GM12892 (cell line): ENCODE results near the gene ARL16.

ENCODE experiments used
- DNase-seq: peaks from one replicate; pipeline ENCODE4 v3.0.0; 2011; ENCODE audit not compliant: insufficient read length
- FAIRE-seq: peaks from 2 replicates; lab custom pipeline; 2011; peaks lifted over from hg19 to GRCh38; lab: Jason Lieb, UNC
- POLR2A ChIP-seq: IDR thresholded peaks from 2 replicates; pipeline ENCODE4 v1.6.1; 2011; ENCODE audit warnings: low read depth, low read length, control low read depth
- POLR2AphosphoS5 ChIP-seq: IDR thresholded peaks from 2 replicates; pipeline ENCODE4 v1.6.1; 2011; ENCODE audit warnings: low read depth, low read length, control low read depth
- TAF1 ChIP-seq: IDR thresholded peaks from 2 replicates; pipeline ENCODE4 v1.6.1; 2011; ENCODE audit warnings: low read depth, mild to moderate bottlenecking, control low read depth, low read length, borderline replicate concordance

Gene ARL16

DNA sequence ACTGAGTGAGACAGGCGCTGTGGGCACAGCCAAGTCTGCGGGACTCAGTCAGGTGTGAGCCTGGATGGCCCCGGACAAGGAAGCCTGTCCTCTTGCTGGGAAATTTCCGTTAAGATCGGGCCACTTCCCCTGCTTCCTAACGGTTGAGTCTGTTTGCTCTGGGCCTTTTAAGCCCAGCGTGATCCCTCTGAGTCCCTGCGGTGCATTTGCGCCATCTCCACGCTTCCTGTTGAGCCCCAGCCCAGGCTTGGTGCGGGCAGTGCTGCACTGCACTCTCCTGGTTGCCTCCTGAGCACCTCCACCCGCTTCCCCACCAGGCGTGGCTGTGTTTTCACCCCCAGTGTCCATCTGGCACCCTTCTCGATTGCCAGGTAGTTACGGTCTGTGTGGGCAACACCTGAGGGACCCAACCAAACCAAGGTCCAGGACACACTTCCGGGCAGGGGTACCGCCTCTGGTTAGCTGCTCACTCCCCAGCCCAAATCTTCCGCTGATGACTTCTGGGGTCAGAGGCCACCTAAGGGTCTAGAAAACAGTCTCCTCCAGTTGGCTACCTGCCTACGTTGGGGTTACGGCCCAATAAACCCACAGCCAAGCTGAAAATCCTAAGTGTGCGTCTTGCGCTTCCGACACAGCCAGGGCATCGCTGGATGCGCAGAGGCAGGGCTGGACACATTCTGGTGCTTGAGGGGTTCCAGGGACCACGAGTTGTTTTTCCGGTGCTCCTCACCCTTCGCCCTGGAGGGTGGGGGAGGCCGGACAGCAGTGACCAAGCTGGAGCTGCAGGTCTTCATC, 27.1 kb upstream of the ARL16 start:
- DNase-seq = no peak
- TF ChIP-seq TAF1 = no peak
- TF ChIP-seq POLR2AphosphoS5 = peak; percentile 33; the same call in 1 of the 2 replicates
- FAIRE-seq = peak; percentile 70

DNA sequence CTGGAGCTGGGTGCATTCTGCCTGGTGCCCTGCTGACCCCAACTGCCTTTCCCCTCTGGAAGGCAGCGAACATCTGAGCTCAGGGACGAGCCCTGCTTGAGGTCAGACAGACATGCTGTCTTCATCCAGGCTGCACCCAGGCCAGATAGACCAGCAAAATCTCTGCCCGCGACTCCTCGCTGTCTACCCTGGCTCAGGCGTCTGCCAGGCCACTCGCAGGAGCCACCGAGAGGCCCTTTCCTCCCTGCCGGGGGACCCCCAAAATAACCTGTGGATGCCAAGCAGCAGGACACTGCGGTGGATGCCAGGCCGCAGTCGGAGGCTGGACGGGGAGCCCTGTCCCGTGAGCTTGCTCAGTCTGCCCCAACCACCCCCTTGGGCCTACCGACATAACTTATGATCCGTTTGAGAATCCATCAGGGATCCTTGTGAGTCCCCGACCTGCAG, 25.2 kb upstream of the ARL16 start:
- FAIRE-seq = no peak
- no peak; the same call in 1 of the 2 replicates for TF ChIP-seq POLR2A
- no peak for TF ChIP-seq TAF1
- TF ChIP-seq POLR2AphosphoS5 = peak; percentile 49; the same call in 1 of the 2 replicates
- no peak for DNase-seq

DNA sequence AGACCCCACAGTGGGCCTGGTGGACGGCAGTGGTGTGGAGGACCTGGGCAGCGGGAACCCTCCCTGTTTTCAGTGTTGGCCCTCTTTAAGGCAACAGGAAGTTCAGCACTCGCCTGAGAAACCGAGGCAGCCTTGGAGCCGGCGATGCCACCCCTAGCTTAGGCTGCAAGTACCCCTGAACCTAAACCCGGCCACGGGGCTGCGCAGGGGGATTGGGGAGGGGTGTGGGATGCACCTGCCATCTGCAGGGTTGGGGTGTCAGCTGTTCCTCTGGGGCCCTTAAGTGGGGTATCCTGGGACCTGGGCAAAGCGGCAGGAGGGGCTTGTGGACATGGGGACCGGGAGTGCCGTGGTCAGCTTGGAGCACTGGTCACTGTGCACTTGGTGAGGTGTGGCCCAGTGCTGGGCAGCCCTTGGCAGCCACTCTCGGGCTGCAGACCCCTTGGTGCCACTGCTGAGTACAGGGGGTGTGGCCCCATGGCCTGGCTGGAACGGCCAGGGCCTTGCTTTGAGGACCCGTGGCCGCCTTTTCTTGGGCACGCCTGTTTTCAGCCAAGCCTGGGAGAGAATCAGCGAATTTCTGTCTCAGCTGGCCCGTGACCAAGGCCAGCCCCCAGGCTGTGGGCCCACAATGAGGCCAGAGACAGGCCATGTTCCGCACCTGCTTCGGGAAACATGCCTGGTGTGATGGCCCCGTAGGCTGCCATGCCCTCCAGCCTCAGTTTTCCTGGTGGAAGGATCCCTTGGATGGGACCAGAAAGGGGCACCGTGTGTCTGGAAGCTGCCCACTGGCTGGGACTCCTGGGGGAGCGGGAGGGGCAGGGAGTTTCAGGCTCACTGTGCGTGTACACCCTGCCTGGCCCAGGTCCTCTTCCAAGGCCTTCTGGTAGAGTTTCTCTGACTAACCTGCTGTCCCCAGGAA, 24.4 kb upstream of the ARL16 start:
- FAIRE-seq (no peak), DNase-seq (no peak)
- TF ChIP-seq TAF1 (no peak), POLR2AphosphoS5 (peak; percentile 75; the same call in 1 of the 2 replicates), POLR2A (peak; percentile 26; the same call in 1 of the 2 replicates)

DNA sequence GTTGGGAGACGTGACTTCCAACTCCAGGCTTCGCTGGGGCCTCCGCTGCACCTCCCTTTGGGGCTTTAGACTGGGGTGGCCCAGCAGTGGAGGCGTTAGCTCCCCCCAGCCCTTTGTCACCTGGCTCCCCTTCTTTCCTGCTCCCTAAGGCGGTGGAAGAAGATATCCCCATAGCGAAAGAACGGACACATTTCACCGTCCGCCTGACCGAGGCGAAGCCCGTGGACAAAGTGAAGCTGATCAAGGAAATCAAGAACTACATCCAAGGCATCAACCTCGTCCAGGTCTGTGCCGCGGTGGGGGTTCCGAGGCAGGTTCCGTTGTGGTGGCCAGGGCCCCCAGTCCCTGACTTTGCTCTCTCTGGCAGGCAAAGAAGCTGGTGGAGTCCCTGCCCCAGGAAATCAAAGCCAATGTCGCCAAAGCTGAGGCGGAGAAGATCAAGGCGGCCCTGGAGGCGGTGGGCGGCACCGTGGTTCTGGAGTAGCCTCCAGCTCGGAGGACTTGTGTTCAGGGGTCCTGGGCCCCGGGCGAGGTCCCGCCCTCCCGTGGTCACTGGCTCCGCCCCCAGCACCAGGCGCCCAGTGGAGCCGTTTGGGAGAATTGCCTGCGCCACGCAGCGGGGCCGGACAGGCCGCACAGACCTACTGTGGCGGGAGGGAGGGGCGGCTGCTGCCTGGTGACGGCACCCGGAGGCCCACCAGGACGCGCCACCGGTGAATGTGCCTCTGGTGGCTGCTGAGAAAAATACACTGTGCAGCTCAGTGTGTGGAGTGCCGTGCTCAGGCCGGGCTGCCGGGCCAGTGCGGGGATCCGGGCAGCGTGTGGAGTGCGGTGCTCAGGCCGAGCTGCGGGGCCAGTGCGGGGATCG, 23.4 kb upstream of the ARL16 start:
- FAIRE-seq (no peak), DNase-seq (no peak)
- no peak for TF ChIP-seq POLR2A
- TF ChIP-seq TAF1 = no peak
- TF ChIP-seq POLR2AphosphoS5 = no peak

DNA sequence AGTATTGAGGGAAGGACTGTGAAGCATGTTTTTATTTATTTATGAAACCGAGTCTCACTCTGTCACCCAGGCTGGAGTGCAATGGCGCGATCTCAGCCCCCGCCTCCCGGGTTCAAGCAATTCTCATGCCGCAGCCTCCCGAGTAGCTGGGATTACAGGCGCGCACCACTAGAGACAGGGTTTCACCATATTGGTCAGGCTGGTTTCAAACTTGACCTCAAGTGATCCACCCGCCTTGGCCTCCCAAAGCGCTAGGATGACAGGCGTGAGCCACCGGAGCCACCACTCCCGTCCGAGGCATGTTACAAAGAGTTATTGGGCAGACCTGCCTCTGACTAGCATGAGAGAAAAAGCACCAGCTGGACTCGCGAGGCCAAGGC, 22.6 kb upstream of the ARL16 start:
- FAIRE-seq (no peak), DNase-seq (no peak)
- no peak for TF ChIP-seq POLR2AphosphoS5
- no peak for TF ChIP-seq POLR2A
- no peak for TF ChIP-seq TAF1

DNA sequence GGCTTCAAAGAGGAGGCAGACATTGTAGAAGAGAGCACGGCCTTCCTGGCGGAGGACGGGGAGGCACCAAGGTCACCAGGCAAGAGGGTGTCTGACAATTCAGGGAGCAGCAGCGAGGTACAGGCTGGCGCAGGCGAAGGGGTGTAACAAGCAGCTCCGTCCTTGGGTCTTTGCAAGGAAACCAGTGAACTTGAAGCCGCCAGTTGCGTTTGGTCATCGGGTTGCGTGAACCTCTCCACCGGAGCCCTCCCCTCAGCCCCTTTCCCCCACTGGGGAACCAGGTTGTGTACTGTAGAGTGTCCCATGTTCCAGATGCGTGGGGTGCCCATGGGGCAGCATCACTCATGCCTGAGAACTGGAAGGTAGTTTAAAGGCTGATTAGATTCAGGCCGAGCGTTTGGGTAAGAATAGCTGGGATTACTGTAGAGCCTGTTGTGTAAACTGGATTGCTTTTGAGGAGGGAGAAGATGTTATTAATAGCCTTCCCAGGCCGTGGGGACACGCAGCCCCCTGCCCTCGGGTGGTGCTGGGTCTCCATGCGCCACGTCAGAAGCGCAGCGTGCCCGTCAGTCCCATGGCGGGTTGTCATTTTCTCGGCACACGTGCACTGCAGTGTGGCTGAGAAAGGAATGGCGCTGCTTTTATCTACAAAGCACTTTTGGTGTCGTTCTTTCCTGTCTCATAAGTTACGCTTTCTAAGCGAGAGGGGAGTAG, 22.1 kb upstream of the ARL16 start:
- FAIRE-seq = no peak
- DNase-seq = no peak
- no peak for TF ChIP-seq TAF1
- 0 out of 2 replicates have a peak, but pooled peaks have one; percentile 17 for TF ChIP-seq POLR2AphosphoS5
- no peak for TF ChIP-seq POLR2A

DNA sequence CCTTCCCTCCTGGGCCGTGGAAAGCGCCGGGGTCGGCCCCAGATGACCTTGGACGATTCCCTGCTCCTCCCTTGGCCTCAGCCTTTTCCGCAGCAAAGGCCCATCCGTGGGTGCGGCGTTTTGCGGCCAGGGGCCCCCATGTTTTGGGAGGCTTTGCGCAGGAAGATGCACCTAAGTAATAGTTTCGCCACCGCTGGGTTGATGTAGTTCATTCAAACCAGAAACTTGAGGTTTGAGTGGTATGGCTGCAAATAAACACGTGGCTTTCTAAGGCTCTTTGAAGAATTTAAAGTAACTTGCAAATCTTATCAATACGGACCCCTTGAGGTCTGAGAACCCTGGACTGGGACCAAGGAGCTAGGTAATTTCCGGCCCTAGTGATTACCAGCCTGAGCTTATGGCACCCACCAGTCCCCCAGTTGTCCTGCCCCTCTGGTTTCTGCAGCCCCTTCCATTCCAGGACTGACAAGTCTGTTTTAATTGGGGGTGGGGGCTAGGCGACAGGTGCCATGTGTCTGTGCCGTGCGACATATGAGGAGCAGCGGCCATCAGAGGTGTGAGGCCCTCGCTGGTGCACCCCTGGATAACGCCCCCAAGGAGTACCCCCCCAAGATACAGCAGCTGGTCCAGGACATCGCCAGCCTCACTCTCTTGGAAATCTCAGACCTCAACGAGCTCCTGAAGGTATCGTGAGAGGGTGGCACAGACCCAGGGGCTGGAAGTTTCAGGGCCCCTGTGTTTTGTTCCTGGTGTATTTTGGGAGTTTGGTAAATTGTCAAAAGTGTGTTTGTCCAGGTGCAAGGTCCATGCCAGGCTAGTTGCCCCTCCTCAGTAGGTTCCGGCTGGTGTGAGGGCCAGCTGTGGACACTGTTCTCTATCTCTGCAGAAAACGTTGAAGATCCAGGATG, 20.4 kb upstream of the ARL16 start:
- no peak for FAIRE-seq

DNA sequence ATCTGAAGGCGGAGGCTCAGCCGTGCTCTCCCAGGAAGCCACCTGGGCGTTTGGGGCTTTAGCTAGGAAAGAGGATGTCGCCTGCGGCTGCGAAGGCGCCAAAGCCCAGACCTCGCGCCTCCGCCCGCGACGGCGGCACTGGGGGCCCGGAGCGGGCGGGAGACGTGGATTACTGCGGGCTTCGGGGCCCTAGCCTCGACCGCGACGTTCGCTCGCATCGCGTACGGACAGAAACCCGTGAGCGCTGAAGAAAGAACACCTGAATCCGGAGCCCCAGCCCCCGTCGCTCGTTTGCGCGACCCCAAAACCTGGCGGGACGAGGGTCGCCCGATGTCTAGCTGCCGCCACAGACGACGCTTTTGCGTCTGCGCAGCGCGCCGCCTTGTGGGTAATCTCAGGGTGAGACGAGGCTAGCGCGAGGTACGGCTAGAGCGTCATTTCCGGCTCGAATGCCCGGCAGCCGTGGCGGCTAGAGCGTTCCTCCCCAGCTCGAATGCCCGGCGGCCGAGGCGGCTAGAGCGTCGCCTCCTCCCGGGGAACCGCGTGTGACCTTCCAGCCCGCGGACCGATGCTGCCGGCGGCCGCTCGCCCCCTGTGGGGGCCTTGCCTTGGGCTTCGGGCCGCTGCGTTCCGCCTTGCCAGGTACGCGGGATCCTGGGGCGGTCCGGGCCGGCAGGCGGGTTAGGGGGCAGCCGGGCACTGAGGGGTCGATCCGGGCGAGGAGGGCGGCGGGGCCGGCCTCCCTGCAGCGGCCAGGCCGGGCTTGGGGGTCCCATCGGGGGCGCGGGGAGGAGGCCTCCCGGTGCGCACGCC, 19.5 kb upstream of the ARL16 start, which contains the start of gene MRPL12:
MRPL12 (plus strand) TSS at position 434 of the 813 bp plus-strand sequence; CDS start at position 569, 135 bp downstream.
- DNase-seq (peak; percentile 99), FAIRE-seq (peak; percentile 99)
- peak; percentile 75; the same call in 1 of the 2 replicates for TF ChIP-seq TAF1
- TF ChIP-seq POLR2A = peak; percentile 97
- TF ChIP-seq POLR2AphosphoS5 = peak; percentile 84

More for the DNA sequence above, 20.4 kb upstream of the ARL16 start:
- no peak for TF ChIP-seq TAF1
- no peak for TF ChIP-seq POLR2AphosphoS5
- no peak for TF ChIP-seq POLR2A
- no peak for DNase-seq
